H1 (cell line): ENCODE data around the gene OSMR. TPM values are rescaled to one million over a fixed set of nuclear protein-coding genes. Genes with fewer than 3 reads are reported as not detected.

ENCODE experiments used
- EGR1 ChIP-seq: IDR thresholded peaks from 2 replicates; pipeline ENCODE4 v1.6.1; 2011; ENCODE audit warnings: low read depth, low read length, borderline replicate concordance
- RXRA ChIP-seq: IDR thresholded peaks from 2 replicates; pipeline ENCODE4 v1.6.1; 2011; ENCODE audit warnings: low read depth, mild to moderate bottlenecking, low read length, moderate library complexity; ENCODE audit not compliant: insufficient read depth
- polyA plus RNA-seq, 7 experiments: library from polyadenylated mRNA; depleted of rRNA in 3 of 7; stranded (reverse) in 5 of 7; unstranded in 2 of 7; fragments of >200 nt in 5 of 7; fragments of 200-250 nt in 2 of 7; gene quantifications; 1 replicate in 5 of 7; 2 replicates in 1 of 7; 4 replicates in 1 of 7; pipeline versions ENCODE4 v1.2.1 to v1.2.3, GENCODE V29; 2011 to 2013; ENCODE audit warnings: missing spikeins in 2 of 7, mixed read lengths in 2 of 7
- total RNA-seq: library from RNA; stranded (reverse); fragmentation: NEBNext Ultra II Directional; extraction: Animal tissue kit (Norgen Biotek cat#: 25700); gene quantifications from 2 replicates; pipeline ENCODE4 v1.2.1, GENCODE V29; 2021
- TF ChIP-seq, protein P1 (sequence below): fragments of 300-600 bp; sonication (generic); IDR thresholded peaks from 2 replicates; pipeline ENCODE4 v1.7.1; 2012; ENCODE audit warnings: low read length, moderate library complexity, mild to moderate bottlenecking, inconsistent platforms; ENCODE audit not compliant: insufficient replicate concordance
- TF ChIP-seq, protein P2 (sequence below), 3 experiments: IDR thresholded peaks; 1 replicate in 2 of 3; 2 replicates in 1 of 3; pipeline versions ENCODE4 v1.5.1 to v1.6.1; 2011; ENCODE audit warnings: low read length in 3 of 3, mild to moderate bottlenecking in 3 of 3, inconsistent platforms in 2 of 3, low read depth in 1 of 3, moderate library complexity in 1 of 3; ENCODE audit not compliant: insufficient read depth in 1 of 3; ENCODE audit errors: control extremely low read depth in 1 of 3

OSMR gene
- total and polyA plus RNA-seq, 2 of the 8 experiments (the other 6 are each of a cell fraction or from before 2014, with no cell fraction given) = 2.3 to 2.6 TPM

DNA sequence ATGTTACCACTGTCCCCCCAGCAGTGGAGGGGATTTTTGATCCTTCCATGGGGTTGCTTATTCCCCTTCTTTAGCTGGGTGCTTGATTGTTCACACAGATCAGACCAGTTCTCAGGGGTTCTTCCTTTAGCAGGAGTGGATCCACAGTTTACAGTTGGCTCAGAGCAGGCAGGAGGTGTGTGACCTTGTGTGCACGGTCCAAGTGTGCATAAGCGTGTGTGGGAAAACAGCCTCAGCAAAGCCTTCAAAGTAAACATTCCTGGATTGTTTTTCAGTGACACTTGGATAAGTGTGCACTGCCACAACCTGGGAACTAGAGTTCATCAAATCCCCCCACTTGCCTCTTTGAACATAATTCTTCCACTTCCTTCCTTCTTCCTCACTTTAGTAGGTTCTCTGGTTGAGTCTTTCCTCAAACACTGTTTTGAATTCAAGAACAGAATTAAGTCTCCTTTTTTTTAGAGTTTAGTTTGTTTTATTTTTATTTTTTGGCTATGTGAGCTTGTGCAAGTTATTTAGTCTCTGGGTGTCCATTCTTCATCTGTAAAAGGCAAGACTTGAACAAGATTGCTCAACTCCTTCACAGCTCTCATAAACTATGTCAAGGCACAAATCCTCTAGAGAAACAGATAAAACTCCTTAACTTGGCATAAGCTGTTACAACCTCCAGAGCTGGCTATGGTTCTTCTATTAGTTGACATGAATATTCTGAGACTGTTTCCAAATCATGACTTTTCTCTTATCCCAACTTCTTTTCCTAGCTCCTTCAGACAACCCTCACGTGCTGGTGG lies 78.0 kb downstream of the OSMR start (continued):
- TF ChIP-seq, protein P1, sequence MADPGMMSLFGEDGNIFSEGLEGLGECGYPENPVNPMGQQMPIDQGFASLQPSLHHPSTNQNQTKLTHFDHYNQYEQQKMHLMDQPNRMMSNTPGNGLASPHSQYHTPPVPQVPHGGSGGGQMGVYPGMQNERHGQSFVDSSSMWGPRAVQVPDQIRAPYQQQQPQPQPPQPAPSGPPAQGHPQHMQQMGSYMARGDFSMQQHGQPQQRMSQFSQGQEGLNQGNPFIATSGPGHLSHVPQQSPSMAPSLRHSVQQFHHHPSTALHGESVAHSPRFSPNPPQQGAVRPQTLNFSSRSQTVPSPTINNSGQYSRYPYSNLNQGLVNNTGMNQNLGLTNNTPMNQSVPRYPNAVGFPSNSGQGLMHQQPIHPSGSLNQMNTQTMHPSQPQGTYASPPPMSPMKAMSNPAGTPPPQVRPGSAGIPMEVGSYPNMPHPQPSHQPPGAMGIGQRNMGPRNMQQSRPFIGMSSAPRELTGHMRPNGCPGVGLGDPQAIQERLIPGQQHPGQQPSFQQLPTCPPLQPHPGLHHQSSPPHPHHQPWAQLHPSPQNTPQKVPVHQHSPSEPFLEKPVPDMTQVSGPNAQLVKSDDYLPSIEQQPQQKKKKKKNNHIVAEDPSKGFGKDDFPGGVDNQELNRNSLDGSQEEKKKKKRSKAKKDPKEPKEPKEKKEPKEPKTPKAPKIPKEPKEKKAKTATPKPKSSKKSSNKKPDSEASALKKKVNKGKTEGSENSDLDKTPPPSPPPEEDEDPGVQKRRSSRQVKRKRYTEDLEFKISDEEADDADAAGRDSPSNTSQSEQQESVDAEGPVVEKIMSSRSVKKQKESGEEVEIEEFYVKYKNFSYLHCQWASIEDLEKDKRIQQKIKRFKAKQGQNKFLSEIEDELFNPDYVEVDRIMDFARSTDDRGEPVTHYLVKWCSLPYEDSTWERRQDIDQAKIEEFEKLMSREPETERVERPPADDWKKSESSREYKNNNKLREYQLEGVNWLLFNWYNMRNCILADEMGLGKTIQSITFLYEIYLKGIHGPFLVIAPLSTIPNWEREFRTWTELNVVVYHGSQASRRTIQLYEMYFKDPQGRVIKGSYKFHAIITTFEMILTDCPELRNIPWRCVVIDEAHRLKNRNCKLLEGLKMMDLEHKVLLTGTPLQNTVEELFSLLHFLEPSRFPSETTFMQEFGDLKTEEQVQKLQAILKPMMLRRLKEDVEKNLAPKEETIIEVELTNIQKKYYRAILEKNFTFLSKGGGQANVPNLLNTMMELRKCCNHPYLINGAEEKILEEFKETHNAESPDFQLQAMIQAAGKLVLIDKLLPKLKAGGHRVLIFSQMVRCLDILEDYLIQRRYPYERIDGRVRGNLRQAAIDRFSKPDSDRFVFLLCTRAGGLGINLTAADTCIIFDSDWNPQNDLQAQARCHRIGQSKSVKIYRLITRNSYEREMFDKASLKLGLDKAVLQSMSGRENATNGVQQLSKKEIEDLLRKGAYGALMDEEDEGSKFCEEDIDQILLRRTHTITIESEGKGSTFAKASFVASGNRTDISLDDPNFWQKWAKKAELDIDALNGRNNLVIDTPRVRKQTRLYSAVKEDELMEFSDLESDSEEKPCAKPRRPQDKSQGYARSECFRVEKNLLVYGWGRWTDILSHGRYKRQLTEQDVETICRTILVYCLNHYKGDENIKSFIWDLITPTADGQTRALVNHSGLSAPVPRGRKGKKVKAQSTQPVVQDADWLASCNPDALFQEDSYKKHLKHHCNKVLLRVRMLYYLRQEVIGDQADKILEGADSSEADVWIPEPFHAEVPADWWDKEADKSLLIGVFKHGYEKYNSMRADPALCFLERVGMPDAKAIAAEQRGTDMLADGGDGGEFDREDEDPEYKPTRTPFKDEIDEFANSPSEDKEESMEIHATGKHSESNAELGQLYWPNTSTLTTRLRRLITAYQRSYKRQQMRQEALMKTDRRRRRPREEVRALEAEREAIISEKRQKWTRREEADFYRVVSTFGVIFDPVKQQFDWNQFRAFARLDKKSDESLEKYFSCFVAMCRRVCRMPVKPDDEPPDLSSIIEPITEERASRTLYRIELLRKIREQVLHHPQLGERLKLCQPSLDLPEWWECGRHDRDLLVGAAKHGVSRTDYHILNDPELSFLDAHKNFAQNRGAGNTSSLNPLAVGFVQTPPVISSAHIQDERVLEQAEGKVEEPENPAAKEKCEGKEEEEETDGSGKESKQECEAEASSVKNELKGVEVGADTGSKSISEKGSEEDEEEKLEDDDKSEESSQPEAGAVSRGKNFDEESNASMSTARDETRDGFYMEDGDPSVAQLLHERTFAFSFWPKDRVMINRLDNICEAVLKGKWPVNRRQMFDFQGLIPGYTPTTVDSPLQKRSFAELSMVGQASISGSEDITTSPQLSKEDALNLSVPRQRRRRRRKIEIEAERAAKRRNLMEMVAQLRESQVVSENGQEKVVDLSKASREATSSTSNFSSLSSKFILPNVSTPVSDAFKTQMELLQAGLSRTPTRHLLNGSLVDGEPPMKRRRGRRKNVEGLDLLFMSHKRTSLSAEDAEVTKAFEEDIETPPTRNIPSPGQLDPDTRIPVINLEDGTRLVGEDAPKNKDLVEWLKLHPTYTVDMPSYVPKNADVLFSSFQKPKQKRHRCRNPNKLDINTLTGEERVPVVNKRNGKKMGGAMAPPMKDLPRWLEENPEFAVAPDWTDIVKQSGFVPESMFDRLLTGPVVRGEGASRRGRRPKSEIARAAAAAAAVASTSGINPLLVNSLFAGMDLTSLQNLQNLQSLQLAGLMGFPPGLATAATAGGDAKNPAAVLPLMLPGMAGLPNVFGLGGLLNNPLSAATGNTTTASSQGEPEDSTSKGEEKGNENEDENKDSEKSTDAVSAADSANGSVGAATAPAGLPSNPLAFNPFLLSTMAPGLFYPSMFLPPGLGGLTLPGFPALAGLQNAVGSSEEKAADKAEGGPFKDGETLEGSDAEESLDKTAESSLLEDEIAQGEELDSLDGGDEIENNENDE = no peak
- TF ChIP-seq, protein P2, sequence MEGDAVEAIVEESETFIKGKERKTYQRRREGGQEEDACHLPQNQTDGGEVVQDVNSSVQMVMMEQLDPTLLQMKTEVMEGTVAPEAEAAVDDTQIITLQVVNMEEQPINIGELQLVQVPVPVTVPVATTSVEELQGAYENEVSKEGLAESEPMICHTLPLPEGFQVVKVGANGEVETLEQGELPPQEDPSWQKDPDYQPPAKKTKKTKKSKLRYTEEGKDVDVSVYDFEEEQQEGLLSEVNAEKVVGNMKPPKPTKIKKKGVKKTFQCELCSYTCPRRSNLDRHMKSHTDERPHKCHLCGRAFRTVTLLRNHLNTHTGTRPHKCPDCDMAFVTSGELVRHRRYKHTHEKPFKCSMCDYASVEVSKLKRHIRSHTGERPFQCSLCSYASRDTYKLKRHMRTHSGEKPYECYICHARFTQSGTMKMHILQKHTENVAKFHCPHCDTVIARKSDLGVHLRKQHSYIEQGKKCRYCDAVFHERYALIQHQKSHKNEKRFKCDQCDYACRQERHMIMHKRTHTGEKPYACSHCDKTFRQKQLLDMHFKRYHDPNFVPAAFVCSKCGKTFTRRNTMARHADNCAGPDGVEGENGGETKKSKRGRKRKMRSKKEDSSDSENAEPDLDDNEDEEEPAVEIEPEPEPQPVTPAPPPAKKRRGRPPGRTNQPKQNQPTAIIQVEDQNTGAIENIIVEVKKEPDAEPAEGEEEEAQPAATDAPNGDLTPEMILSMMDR (IDR thresholded peaks at IDR 0.05; ENCODE audit: control extremely low read depth in 1 of 3, insufficient read depth in 1 of 3, low read depth in 1 of 3, low read length in 3 of 3) = no peak
- TF ChIP-seq RXRA = no peak
- no peak for TF ChIP-seq EGR1
- TF ChIP-seq, all 59 proteins: peak for 0
